GM18867 (cell line): Measurements from ENCODE around the gene PLCG2.

Experiments
- ATAC-seq: cut with Tn5 transposase; IDR thresholded peaks from one replicate; pipeline ENCODE4 v1.9.1; 2021; ENCODE audit warnings: mild to moderate bottlenecking, moderate library complexity; ENCODE audit not compliant: unreplicated experiment

The PLCG2 gene

DNA sequence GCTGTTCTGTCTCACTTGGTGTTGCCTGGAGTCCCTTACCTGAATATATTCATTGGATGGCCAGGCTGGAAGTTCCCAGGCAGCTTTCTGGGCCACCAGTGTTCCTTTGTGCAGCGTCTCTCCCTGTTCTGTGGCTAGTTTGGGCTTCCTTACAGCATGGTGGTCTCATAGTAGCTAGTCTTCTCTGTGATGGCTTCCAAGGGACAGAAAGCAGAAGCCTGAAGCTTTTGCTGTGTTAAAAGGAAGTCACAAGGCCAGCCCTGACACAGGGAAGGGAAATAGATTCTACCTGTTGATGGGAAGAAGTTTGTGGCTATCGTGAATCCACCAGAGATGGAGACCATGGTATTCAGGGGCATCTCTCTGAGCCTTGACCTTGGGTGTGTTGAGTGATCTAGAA, 34.6 kb downstream of the PLCG2 start:
- ATAC-seq: no peak

DNA sequence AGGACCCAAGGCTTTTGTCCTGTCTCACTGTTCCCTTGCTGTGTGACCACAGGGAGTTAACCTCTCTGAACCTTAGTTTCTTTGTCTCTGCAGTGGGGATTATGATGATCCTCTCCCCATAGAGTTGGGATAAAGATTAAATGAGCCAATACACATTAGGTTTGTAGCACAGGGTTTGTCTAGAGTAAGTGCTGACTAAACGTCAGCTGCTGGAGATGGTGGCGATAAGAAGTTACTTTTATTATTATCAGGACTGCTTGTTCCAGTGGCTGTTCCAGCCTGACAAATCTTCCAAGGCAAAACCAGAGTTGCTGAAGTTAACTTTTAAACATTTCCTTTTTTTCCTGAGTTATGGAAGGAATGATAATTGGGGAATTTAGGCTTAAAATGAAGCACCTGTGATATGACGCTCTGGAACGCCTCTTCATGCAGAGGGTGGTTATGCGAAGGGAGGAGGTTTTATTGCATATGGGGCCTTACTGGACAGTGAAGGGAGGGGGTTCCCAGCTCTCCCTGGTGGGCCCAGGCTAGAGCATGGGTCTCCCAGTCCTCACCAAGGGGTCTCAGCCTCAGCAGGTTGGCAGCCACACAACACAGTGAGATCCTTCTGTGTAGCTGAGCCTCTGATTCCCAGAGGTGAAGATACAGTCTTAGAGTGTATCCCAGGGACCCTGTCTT, 35.8 kb downstream of the PLCG2 start:
- no peak for ATAC-seq

GRCh38 chr16:81815429-81815766, 36.3 kb downstream of the PLCG2 start:
- no peak for ATAC-seq

DNA sequence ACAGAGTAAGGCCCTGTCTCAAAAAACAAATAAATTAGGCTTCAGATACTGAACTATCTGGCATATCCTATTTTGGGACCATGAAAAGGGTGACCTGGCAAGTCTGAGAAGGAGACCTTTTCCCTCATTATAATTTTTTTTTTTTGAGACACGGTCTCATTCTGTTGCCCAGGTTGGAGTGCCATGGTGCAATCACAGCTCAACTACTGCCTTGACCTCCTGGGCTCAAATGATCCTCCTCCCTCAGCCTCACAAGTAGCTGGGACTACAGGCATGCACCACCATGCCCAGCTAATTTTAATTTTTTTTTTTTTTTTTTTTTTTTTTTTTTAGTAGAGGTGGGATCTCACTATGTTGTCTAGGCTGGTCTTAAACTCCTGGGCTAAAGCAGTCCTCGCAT, 37.3 kb downstream of the PLCG2 start:
- no peak for ATAC-seq

- ATAC-seq: peak; percentile 25
Measured at GRCh38 chr16:81816793-81817210, 37.7 kb downstream of the PLCG2 start.

GRCh38 chr16:81817296-81817695, 38.2 kb downstream of the PLCG2 start:
- peak; percentile 37 for ATAC-seq

DNA sequence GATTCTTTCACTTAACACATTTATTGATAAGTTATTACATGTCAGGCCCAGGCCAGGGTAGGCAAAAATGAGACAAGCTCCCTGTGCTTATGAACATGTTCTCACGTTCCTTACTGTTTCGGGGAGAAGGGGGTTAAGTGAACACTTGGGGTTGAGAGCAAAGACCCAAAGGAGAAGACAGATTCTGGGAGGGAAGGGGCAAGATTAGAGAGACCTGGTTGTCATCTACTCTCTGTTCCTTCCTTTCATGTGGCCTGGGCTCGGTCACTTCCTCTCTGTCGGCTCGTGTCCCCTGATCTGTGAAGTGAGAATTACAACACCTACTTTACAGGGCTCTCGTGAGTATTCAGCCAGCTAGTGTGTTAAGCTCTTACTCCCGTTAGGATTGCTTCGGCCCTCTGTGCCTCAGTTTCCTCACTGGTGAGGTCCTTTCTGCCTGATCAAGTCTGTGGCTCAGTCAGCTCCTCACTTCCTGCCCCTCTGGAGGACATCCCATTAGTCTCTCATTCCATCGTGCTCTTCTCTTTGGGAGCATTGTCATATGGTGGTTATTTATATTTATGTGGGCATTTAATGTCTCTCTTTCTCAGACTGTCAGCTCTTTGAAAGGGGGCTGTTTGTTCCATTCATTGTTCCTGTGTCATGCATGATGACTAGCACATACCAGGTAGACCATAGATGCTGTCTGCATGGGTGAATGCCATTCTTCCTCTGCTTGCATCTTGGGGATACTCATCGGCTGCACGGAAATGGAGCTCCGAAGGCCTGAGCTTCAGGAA, 38.9 kb downstream of the PLCG2 start:
- ATAC-seq: peak; percentile 41

GRCh38 chr16:81818568-81818896, 39.4 kb downstream of the PLCG2 start:
- ATAC-seq: no peak

GRCh38 chr16:81818905-81819304, 39.8 kb downstream of the PLCG2 start:
- no peak for ATAC-seq

DNA sequence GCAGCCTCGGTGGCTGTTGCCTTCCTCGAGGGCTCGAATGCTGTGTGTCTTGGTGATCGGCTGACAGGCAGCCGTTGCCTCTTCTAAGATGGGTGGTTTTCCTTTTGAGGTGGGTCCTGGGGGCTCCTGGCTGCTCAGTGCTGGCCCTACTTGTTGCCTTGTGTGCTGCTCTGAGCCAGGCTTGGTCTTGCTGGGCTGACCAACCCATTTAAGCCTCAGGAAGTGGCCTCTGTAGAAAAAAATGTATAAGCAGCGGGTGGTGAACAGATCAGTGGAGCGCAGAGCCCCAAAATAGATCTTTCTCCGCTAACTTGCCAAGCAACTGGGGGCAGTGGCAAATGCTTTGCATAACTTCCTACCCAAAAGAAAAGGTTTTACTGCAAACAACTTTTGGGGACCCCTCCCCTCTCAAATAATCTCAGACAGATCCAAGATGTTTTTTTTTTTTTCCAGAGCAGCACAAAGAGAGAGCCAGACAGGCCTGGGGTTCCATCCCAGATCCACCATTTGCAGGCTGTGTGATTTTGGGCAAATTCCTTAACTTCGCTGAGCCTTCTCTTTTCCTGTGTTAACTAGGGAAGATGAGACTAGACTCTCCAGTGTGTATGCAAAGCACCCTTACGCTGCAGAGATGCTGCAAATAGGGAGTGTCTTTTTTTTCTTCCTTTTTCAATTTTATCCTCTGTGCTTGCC, 42.5 kb downstream of the PLCG2 start:
- ATAC-seq: peak; percentile 49

- peak; percentile 43 for ATAC-seq
Measured at GRCh38 chr16:81823111-81823510, 44.0 kb downstream of the PLCG2 start.

DNA sequence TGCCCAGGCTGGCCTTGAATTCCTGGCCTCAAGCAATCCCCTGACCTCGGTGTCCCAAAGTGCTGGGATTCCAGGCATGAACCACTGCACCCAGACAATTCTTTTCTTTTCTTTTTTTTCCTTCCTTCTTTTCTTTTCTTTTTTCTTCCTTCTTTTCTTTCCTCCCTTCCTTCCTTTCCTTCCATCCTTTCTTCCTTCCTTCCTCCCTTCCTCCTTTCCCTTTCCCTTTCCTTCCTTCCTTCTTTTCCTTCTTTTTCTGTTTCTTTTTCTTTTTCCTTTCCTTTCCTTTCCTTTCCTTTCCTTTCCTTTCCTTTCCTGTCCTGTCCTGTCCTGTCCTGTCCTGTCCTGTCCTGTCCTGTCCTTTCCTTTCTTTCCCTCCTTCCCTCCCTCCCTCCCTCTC, 44.6 kb downstream of the PLCG2 start:
- ATAC-seq: no peak

DNA sequence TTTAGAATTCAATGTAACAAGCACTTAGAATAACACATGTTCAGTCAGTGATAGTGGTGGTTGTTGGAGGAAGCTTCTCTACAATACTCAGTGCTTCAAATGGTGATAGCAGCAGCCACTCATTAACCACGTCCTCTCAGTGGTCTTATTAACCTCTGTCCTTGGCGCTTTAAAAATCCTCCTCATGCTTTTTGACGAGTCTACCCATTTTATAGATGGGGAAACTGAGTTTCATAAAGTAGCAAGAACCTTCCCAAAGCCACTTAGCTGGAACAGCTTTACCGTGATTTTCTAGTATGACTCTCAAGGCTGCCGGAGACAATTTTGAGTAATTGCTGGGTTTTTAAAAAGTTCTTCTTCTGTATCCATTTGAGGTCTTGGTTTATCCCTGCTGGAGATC, 47.4 kb downstream of the PLCG2 start:
- ATAC-seq: no peak

- ATAC-seq: peak; percentile 5
Measured at GRCh38 chr16:81830845-81831540, 51.9 kb downstream of the PLCG2 start.

DNA sequence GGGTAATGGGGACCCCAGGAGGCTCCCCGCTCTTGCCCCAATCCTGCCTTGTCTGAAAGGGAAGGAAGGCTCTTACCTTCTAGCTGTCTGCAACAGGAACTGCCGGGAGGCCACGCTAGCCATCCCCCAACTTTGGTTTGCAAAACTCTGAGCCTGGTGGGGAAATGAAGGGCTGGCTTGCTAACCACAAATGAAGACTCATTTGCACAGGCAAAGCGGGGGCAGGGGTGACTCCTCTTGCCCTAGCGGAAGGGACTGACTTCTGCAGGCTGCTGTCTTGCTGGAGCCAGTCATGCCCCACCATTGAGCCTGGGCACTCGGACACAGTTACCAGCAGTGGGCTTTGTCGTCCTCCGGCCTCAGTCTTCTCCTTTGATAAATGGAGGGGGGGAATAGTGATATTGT, 52.6 kb downstream of the PLCG2 start:
- ATAC-seq: peak; percentile 78

DNA sequence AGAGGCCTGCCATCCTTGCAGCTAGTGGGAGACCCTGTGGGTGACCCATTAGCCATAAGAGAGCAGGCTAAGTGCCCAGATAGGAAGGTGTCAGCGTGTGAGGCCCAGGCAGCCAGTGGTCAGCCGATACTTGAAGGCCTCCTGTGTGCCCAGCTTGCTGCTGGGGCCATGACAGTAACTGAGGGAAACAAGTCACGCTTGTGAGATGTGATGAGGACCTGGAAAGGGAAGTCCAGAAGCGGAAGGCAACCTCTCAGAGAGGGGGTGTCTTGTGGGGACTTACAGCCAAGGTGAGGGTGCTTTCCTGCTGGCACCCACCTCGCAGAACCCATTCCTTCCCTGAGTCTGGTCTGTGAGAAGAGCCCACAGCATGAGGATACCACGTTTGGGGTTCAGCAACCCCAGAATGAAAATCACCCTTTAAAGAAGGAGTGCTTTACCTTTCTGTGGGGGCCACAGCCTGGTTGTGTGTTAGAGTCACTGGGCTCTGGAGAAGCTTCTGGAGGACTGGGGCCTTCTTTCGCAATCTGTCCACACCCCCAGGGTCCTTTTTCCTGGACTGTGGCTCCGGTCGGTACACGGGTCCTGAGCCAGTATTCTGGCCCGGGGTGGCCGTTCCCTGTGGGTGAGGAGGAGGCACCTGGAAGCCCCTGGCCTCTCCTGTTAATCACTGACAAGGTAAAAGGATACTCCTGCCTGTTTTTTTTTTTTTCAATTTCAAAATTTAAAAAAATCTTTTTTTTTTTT, 53.9 kb downstream of the PLCG2 start:
- ATAC-seq: no peak

DNA sequence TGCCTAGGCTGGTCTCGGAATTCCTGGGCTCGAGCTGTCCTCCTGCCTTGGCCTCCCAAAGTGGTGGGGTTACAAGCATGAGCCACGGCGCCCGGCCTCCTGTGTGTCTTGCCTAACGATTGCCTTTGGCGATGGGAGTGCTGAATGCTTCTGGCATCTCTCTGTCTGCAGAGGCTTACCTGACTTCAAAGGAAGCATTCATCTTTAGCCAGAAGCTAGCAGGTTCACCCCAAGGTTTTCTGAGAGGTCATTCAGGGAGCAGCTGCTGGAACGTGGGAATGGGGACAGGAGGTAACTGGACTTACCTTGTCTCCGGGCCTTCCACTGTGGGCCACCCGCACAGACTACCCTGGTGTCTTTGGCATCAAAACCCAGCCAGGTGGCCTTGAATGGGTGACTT, 54.7 kb downstream of the PLCG2 start:
- no peak for ATAC-seq

DNA sequence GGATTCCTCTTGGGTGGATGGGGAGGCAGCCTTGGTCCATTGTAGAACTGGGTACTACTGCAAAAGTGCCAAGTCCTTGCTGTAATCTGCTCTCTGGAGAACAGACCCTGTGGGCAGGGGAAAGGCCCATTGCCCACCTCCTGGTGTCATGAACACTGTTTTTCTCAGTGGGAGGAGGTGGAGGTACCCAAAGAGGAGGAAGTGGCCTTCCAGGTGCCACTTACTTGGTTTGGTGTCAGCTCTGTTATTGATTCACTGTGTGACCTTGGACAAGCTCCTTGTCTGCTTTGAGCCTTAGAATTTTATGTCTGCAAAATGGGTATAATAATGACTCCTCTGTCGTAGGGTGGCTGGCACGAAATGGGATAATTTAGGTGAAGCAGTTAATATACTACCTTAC, 55.8 kb downstream of the PLCG2 start:
- ATAC-seq: no peak

DNA sequence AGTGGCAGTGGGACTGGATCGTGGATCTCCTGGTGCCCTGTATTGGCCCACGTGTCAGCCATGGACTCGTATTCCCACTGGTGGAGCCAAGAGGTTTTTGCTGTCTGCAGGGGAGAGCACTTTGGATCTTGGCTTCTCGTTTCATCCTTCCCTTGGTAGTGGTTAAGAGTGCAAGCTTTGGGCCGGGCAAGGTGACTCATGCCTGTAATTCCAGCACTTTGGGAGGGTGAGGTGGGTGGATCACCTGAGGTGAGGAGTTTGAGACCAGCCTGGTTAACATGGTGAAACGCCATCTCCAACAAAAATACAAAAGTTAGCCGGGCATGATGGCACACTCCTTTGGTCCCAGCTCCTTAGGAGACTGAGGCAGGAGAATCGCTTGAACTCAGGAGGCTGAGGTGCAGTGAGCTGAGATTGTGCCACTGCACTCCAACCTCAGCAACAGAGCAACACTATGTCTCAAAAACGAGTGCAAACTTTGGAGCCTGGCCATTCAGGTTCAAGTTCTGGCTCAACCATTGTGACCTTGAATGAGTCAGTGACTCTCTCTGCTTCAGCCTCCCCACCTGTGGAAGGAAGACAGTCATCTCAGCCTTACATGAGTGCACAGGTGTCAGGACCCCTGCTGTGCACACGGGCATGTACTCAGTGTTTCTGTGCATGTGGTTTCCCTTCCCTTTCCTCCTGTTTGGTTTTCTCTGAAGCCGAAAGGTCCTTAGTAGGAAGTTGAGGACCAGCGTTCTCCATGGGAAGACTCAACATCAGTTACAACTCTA, 57.4 kb downstream of the PLCG2 start:
- ATAC-seq: peak; percentile 60

- ATAC-seq: no peak
Measured at GRCh38 chr16:81837312-81837751, 58.2 kb downstream of the PLCG2 start.
